Epithelial cell of prostate (primary cell): Measurements from ENCODE around the gene MAOB.
"Not testable (repeated sequence)": the region's sequence is repeated elsewhere in the genome, so short reads cannot be mapped to it uniquely, and the experiment has no call there.

ENCODE experiments used
- DNase-seq: peaks from one replicate; pipeline ENCODE4 v3.0.0-alpha.2; 2011; ENCODE audit warnings: low read depth, low spot score
- H3K27ac ChIP-seq: fragments of 450-650 bp; 2 replicates; pipeline ENCODE4 v1.5.1; 2017; ENCODE audit warnings: mild to moderate bottlenecking

The MAOB gene

GRCh38 chrX:43785930-43786591, 96.2 kb downstream of the MAOB start:
- DNase-seq, result no peak
- H3K27ac ChIP-seq, result no peak overlapping the region

- no peak overlapping the region for H3K27ac ChIP-seq
- no peak for DNase-seq
Observed at GRCh38 chrX:43758044-43758443, 124.2 kb downstream of the MAOB start.

GRCh38 chrX:43756076-43756475, 126.2 kb downstream of the MAOB start:
- no peak overlapping the region for H3K27ac ChIP-seq

GRCh38 chrX:43753637-43754036, 128.6 kb downstream of the MAOB start:
- no peak overlapping the region for H3K27ac ChIP-seq
- DNase-seq, result no peak

More at GRCh38 chrX:43756076-43756475, 126.2 kb downstream of the MAOB start:
- no peak for DNase-seq

GRCh38 chrX:43750248-43750676, 132.0 kb downstream of the MAOB start:
- no peak overlapping the region for H3K27ac ChIP-seq
- no peak for DNase-seq

DNA sequence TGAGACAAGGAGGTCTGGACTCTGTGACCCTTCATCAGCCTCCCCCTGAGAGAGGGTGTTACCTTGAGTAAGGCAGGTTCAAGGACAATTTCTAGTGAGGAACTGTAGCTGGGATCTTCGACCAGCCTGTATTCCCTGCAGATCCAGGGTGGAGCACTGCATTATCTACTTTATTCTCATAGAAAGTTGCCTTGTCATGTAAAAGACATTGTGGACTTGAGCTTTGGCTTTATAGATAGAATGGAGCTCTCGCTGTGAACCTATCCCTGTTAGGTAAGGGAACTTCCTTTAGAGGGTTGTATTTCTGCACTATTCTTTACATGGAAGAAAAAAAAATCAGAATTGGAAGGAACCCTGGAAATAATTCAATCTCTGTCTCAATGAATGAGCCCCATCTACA, 134.8 kb downstream of the MAOB start:
- H3K27ac ChIP-seq, result no peak overlapping the region
- DNase-seq, result no peak

- H3K27ac ChIP-seq, result no peak overlapping the region
- no peak for DNase-seq
Observed at GRCh38 chrX:43745938-43746721, 136.1 kb downstream of the MAOB start.

DNA sequence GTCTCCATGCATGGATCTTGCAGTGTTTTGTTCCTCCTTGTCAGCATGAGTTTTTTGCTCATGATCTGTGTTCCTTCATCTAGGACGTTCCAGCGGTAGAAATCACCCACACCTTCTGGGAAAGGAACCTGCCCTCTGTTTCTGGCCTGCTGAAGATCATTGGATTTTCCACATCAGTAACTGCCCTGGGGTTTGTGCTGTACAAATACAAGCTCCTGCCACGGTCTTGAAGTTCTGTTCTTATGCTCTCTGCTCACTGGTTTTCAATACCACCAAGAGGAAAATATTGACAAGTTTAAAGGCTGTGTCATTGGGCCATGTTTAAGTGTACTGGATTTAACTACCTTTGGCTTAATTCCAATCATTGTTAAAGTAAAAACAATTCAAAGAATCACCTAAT, 138.0 kb downstream of the MAOB start:
- DNase-seq, result no peak
- H3K27ac ChIP-seq, result no peak overlapping the region

DNA sequence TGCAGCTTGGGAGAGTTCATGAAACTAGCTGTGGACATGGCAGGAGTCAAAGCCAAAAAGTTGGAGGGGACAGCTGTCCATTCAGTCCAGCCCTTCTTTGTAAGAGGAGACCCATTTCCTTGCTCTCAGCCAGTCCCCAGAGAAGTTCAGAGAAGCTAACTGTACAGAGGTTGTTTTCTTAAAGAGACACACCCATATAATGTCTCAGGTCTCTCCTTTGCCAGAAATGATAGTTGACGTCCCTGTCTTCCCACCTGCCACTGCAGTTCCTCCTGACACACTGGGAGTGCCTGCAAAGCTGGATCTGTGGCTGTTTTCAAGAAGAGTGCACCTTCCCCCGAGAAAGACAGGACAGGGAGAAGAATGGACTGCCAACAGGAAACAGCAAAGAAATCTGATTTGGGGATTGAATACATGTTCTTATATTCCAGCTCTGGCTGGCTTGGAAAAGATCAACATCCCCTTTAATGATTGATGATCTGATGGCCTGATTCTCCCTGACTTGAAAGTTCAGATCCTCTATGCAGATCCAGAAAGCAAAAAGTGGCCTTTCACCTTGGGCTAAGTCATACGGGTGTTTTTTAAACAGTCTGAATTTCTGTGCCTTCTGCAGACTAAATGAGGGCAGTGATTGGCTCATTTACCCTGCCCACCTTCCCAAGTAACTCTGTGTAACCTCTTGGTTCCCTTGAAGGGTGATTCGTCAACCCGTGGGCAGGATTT, 139.0 kb downstream of the MAOB start:
- no peak for DNase-seq
- no peak overlapping the region for H3K27ac ChIP-seq

GRCh38 chrX:43741843-43742573, 140.2 kb downstream of the MAOB start:
- H3K27ac ChIP-seq, result no peak overlapping the region
- DNase-seq, result no peak

DNA sequence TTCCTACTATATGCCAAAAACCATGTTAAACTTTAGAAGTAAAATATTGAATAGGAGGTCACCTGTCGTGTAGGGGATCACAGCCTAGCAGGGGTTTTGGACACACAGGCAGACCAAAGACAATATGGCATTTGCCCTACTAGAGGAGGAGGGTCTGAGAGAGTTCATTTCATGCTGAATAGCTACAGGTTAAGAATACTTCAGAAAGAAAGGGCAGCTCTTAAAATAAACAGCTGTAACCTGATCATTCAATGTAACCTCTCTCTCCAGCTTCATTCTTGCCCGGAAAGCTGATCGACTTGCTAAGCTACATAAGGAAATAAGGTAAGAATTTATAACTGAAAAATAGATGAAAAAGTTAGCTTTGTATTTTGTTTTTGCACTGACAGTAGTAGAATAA, 146.3 kb downstream of the MAOB start:
- no peak overlapping the region for H3K27ac ChIP-seq
- no peak for DNase-seq

DNA sequence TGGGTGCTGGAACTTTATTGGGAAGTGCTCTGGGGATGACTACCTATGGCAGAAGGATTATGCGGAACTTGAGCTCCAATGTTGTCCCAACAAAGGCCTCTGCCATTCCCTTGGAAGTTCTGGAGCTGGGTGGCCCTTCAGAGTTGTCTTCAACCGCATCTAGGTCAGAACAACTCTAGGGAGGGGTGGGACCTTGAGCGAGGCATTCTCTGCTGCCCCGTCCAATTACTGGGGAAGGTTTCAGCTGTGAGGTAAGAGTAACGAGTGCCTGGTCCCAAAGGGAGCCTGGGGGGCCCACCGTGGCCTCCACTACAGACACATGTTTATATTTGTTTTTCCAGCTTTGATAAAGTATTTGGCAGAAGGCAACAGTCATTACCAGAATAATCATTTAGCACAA, 146.7 kb downstream of the MAOB start:
- H3K27ac ChIP-seq, result no peak overlapping the region
- no peak for DNase-seq

DNA sequence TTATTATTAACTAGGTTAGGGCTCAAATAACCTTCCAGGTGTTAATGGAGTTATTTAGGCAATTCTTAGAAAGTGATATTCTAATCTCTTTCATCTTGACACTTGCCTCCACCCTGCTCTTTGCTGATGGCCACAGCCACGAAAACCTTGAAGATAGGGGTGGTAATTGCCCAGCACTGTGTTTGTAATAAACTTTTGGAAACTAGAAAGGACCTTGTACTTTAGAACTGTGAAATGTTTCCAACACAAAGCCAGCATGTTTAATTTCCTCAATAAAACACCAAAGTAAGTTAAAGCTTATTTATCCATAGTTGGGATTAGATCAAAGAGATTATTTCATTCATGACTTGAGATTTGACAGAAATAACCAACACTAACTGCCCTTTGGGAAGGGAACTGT, 147.8 kb downstream of the MAOB start:
- H3K27ac ChIP-seq, result no peak overlapping the region
- no peak for DNase-seq

- DNase-seq, result no peak
- no peak overlapping the region for H3K27ac ChIP-seq
Observed at GRCh38 chrX:43733699-43734098, 148.6 kb downstream of the MAOB start.

DNA sequence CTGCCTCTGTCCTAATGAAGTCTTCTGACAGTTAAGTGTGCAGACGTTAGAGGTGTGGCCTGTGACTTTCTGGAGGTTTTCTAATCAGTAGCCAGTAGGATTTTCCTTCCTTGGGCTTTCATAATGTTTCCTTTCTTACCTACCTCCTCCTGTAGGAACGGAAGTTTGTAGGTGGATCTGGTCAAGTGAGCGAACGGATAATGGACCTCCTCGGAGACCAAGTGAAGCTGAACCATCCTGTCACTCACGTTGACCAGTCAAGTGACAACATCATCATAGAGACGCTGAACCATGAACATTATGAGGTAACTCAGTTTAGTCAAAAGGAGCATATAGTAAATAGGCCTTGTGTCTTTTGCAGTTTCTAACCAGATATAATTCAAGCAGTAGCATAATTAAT, 151.2 kb downstream of the MAOB start:
- DNase-seq, result no peak
- no peak overlapping the region for H3K27ac ChIP-seq

GRCh38 chrX:43728966-43729365, 153.3 kb downstream of the MAOB start:
- no peak for DNase-seq
- no peak overlapping the region for H3K27ac ChIP-seq

- DNase-seq, result no peak
- no peak overlapping the region for H3K27ac ChIP-seq
Observed at GRCh38 chrX:43728002-43728401, 154.2 kb downstream of the MAOB start.

DNA sequence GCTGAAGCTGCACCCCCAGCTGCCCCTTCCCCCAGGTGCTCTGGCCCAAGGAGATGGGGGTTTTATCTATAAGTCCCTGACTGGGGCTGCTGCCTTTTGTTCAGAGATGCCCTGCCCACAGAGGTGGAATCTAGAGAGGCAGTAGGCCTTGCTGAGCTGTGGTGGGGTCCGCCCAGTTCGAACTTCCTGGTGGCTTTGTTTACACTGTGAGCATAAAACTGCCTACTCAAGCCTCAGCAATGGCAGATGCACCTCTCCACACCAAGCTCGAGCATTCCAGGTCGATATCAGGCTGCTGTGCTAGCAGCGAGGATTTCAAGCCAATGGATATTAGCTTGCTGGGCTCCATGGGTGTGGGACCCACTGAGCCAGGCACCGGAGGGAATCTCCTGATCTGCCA, 155.0 kb downstream of the MAOB start:
- DNase-seq, H3K27ac ChIP-seq: not testable (repeated sequence)

DNA sequence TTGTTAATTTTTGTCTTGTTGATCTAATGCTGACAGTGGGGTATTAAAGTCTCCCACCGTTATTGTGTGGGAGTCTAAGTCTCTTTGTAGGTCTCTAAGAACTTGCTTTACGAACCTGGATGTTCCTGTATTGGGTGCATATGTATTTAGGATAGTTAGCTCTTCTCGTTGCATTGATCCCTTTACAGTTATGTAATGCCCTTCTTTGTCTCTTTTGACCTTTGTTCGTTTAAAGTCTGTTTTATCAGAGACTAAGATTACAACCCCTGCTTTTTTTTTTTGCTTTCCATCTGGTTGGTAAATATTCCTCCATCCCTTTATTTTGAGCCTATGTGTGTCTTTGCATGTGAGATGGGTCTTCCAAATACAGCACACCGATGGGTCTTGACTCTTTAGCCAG, 157.0 kb downstream of the MAOB start:
- H3K27ac ChIP-seq, DNase-seq: not testable (repeated sequence)

DNA sequence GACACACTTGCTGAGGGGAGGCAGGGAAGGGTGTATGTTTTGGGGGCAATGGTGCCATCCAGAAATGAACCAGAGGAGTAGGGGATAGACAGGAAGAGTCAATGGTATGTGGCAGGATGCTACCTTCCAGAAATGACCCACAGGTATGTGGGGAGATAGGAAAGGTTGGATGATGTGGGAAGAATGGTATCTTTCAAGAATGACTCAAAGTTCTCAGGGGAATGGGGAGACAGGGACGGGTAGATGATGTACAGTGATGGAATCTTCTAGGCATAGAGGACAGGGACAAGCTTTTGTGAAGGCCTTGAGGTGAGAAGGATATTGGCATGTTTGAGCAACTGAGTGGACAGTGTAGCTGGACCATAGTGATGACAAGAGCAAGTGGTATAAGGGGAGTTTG, 161.3 kb downstream of the MAOB start:
- DNase-seq, result no peak
- no peak overlapping the region for H3K27ac ChIP-seq

DNA sequence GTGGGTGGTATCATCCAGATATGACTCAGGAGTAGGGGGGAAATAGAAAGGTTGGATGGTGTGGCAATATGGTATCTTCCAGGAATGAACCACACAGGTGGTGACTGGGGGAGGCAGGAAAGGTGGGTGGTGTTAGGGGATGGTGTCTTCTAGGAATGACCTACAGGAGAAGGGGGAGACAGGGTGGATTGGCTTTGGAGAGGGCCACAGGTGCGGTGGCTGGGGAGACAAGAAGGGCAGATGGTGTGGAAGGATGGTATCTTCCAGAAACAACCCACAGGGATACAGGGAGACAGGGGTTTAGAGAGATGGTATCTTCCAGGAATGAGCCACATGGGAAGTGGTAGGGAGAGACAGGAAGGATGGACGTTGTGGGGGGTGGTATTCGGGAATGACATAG, 162.2 kb downstream of the MAOB start:
- DNase-seq, result no peak

More for the DNA sequence above, 162.2 kb downstream of the MAOB start:
- no peak overlapping the region for H3K27ac ChIP-seq
